Gastroesophageal sphincter (tissue), 4 donors: Measurements from ENCODE around the gene ATP1A3. TPM values are rescaled to one million over a fixed set of nuclear protein-coding genes. Genes with fewer than 3 reads are reported as not detected.

Experiments used
- ATAC-seq: fragments of 150-250 bp; one replicate; pipeline ENCODE4 v1.9.1; 2016; ENCODE audit warnings: mild to moderate bottlenecking, moderate library complexity
- H3K27ac ChIP-seq, 4 donors: fragments of 200-600 bp; sonication (generic) in 3 of 4; 1 replicate in 3 of 4; 2 replicates in 1 of 4; pipeline ENCODE4 v1.5.1; 2016 to 2019
- H3K27me3 ChIP-seq: fragments of 200-600 bp; sonication (generic); one replicate; pipeline ENCODE4 v1.5.1; 2019
- H3K36me3 ChIP-seq, 2 donors: fragments of 200-600 bp; sonication (generic); one replicate each; pipeline ENCODE4 v1.5.1; 2019; ENCODE audit warnings: control low read depth in 1 of 2
- H3K4me1 ChIP-seq, 3 donors: fragments of 200-600 bp; sonication (generic); 1 replicate in 2 of 3; 2 replicates in 1 of 3; pipeline ENCODE4 v1.5.1; 2016 to 2019; ENCODE audit warnings: control low read depth in 2 of 3
- H3K4me3 ChIP-seq, 2 donors: fragments of 200-600 bp; sonication (generic); one replicate each; pipeline ENCODE4 v1.5.1; 2019; ENCODE audit warnings: mild to moderate bottlenecking in 1 of 2, moderate library complexity in 1 of 2
- H3K9me3 ChIP-seq, 3 donors: fragments of 200-600 bp; sonication (generic); one replicate each; pipeline ENCODE4 v1.5.1; 2017 to 2019; ENCODE audit warnings: control low read depth in 2 of 3
- CTCF ChIP-seq, 4 experiments: fragments of 200-600 bp in 2 of 4; fragments of 450-650 bp in 2 of 4; sonication (generic) in 1 of 4; IDR thresholded peaks; one replicate each; pipeline ENCODE4 v1.5.1; 2017 to 2019; ENCODE audit warnings: antibody characterized with exemption in 4 of 4, mild to moderate bottlenecking in 2 of 4, moderate library complexity in 2 of 4
- EP300 ChIP-seq: sonication (generic); formaldehyde crosslinking; IDR thresholded peaks from one replicate; pipeline ENCODE4 v1.6.1; 2017; ENCODE audit warnings: antibody characterized with exemption, mild to moderate bottlenecking
- POLR2A ChIP-seq, 2 donors: fragments of 450-650 bp; IDR thresholded peaks; one replicate each; pipeline ENCODE4 v1.6.1; 2017; ENCODE audit warnings: antibody characterized with exemption in 2 of 2, mild to moderate bottlenecking in 2 of 2, moderate library complexity in 1 of 2
- POLR2AphosphoS5 ChIP-seq: sonication (generic); formaldehyde crosslinking; IDR thresholded peaks from one replicate; pipeline ENCODE4 v1.6.1; 2017; ENCODE audit warnings: antibody characterized with exemption
- WGBS, 2 donors: methylation state at CpG; one replicate each; pipeline ENCODE4 v1.1.5; 2018; ENCODE audit warnings: low coverage in 1 of 2; 5-methylcytosine and 5-hydroxymethylcytosine counted together
- total RNA-seq, 4 donors: library from RNA; depleted of rRNA; stranded (reverse); fragments of >200 nt; gene quantifications; one replicate each; pipeline ENCODE4 v1.1.0, GENCODE V29; 2016

ATP1A3 gene
- total RNA-seq, 4 donors from 2014 or later: 0.81 to 2.6 (median 1.1) TPM; not detected in 1

GRCh38 chr19:41918653-41919244 is 75.3 kb downstream of the ATP1A3 start:
- 84 to 95% methylated on average over 4 to 5 of the region's 5 CpGs for WGBS, 2 donors
- Histone ChIP-seq H3K4me1 (peaks cover 0 to 15% (median 4%) of the 10 kb centered on the region in 3 donors), H3K36me3 (no peaks in the 10 kb centered on the region), H3K27me3 (peaks cover 99% of the 10 kb centered on the region), H3K4me3 (no peak overlapping the region), H3K9me3 (no peaks in the 10 kb centered on the region), H3K27ac (no peak overlapping the region)
- ATAC-seq: no peak
- no peak for TF ChIP-seq EP300

- Histone ChIP-seq H3K4me3 (no peak overlapping the region), H3K27me3 (peaks cover 99% of the 10 kb centered on the region), H3K9me3 (no peaks in the 10 kb centered on the region), H3K36me3 (no peaks in the 10 kb centered on the region), H3K4me1 (peaks cover 0 to 22% (median 5%) of the 10 kb centered on the region in 3 donors), H3K27ac (no peak overlapping the region)
- no peak for TF ChIP-seq EP300
- TF ChIP-seq CTCF (IDR thresholded peaks at IDR 0.05): no peak
- no peak for TF ChIP-seq POLR2A (IDR thresholded peaks at IDR 0.05)
- no peak for TF ChIP-seq POLR2AphosphoS5
- WGBS, 2 donors: 80 to 97% methylated on average over 4 of the region's 6 CpGs
- no peak for ATAC-seq
Measured at GRCh38 chr19:41918095-41918494, 75.9 kb downstream of the ATP1A3 start.

GRCh38 chr19:41917676-41918075 is 76.4 kb downstream of the ATP1A3 start:
- Histone ChIP-seq H3K4me1 (peaks cover 0 to 26% (median 7%) of the 10 kb centered on the region in 3 donors), H3K27ac (no peak overlapping the region), H3K36me3 (no peaks in the 10 kb centered on the region), H3K9me3 (no peaks in the 10 kb centered on the region), H3K27me3 (peaks cover 99% of the 10 kb centered on the region), H3K4me3 (no peak overlapping the region)
- 40% methylated on average over 2 of the region's 12 CpGs; no CpG with 5 or more reads in 1 of the 2 donors for WGBS, 2 donors
- ATAC-seq: no peak
- no peak for TF ChIP-seq POLR2A (IDR thresholded peaks at IDR 0.05)
- no peak for TF ChIP-seq EP300
- no peak for TF ChIP-seq CTCF (IDR thresholded peaks at IDR 0.05)
- TF ChIP-seq POLR2AphosphoS5: no peak

Other genes starting within 250 kb of the ATP1A3 start
- gene CEACAM6, start 238.7 kb downstream of the ATP1A3 start, total RNA-seq: 10 to 100 TPM in 1 of 4 donors, under 1 TPM in 1, not detected in 2; 0.78 to 30.2 TPM
- gene CEACAM3, start 197.6 kb downstream of the ATP1A3 start, total RNA-seq: 1 to 10 TPM in 1 of 4 donors, under 1 TPM in 1, not detected in 2; 0.54 to 1.6 TPM
- not detected for gene LYPD4, start 149.5 kb downstream of the ATP1A3 start, total RNA-seq
- not detected for gene DMRTC2, start 149.2 kb downstream of the ATP1A3 start, total RNA-seq
- gene RPS19, start 134.0 kb downstream of the ATP1A3 start, total RNA-seq: 1,000 to 10,000 TPM in 2 of 4 donors, 100 to 1,000 TPM in 2; 673 to 1,241 (median 970) TPM
- gene CD79A, start 117.0 kb downstream of the ATP1A3 start, total RNA-seq: under 1 TPM in 2 of 4 donors, not detected in 2; 0.40 to 0.99 TPM
- 10 to 100 TPM; 40.4 to 58.3 (median 51.4) TPM for gene ARHGEF1, start 111.0 kb downstream of the ATP1A3 start, total RNA-seq
- not detected for gene ERFL, start 65.8 kb downstream of the ATP1A3 start, total RNA-seq
- gene RABAC1, start 34.9 kb downstream of the ATP1A3 start, total RNA-seq: 100 to 1,000 TPM; 150 to 215 (median 201) TPM
- gene GRIK5, start 76.0 kb upstream of the ATP1A3 start, total RNA-seq: 10 to 100 TPM in 3 of 4 donors, 1 to 10 TPM in 1; 7.0 to 23.4 (median 12.3) TPM
- 10 to 100 TPM; 14.4 to 25.3 (median 17.1) TPM for gene ZNF574, start 81.9 kb upstream of the ATP1A3 start, total RNA-seq
- gene POU2F2, start 138.2 kb upstream of the ATP1A3 start, total RNA-seq: 1 to 10 TPM in 3 of 4 donors, under 1 TPM in 1; 0.93 to 1.8 (median 1.5) TPM
- gene DEDD2, start 223.4 kb upstream of the ATP1A3 start, total RNA-seq: 10 to 100 TPM; 31.1 to 39.3 (median 33.4) TPM
- gene ZNF526, start 226.1 kb upstream of the ATP1A3 start, total RNA-seq: 10 to 100 TPM in 1 of 4 donors, 1 to 10 TPM in 3; 4.6 to 10.4 (median 7.8) TPM
- gene GSK3A, start 248.4 kb upstream of the ATP1A3 start, total RNA-seq: 10 to 100 TPM; 30.8 to 51.0 (median 35.1) TPM